Measurements from ENCODE around the gene FRG2C. TPM values are rescaled to one million over a fixed set of nuclear protein-coding genes. Genes with fewer than 3 reads are reported as not detected.
"Not testable (repeated sequence)": the region's sequence is repeated elsewhere in the genome, so short reads cannot be mapped to it uniquely, and the experiment has no call there.

The FRG2C gene
- total RNA-seq, 1 donor from 2014 or later: not detected

GRCh38 chr3:75668759-75669347, 4.7 kb downstream of the FRG2C start:
- TF ChIP-seq CTCF (IDR thresholded peaks at IDR 0.05; ENCODE audit: unreplicated experiment): peak; percentile 12
- not testable (repeated sequence) for H3K4me3 Mint-ChIP-seq (ENCODE audit: low read depth); H3K27ac Mint-ChIP-seq; H3K36me3 Mint-ChIP-seq (ENCODE audit: insufficient read depth)
- Mint-ChIP-seq H3K9me3 (ENCODE audit: low read depth) (peaks cover 13% of the 10 kb centered on the region), H3K27me3 (peaks cover 77% of the 10 kb centered on the region), H3K4me1 (ENCODE audit: low read depth) (peaks cover 13% of the 10 kb centered on the region)
- peak; percentile 82 for DNase-seq (ENCODE audit: low spot score, unreplicated experiment)

- peak overlapping the region; percentile 83 for H3K4me3 Mint-ChIP-seq (ENCODE audit: low read depth)
- H3K36me3 Mint-ChIP-seq (ENCODE audit: insufficient read depth); H3K27ac Mint-ChIP-seq; DNase-seq (ENCODE audit: low spot score, unreplicated experiment): not testable (repeated sequence)
- peaks cover 69% of the 10 kb centered on the region for H3K27me3 Mint-ChIP-seq
- peaks cover 13% of the 10 kb centered on the region for H3K4me1 Mint-ChIP-seq (ENCODE audit: low read depth)
- H3K9me3 Mint-ChIP-seq (ENCODE audit: low read depth): peaks cover 13% of the 10 kb centered on the region
Observed at GRCh38 chr3:75669348-75670297, 5.5 kb downstream of the FRG2C start.

GRCh38 chr3:75670298-75671286, 6.5 kb downstream of the FRG2C start:
- H3K4me1 Mint-ChIP-seq (ENCODE audit: low read depth): peaks cover 13% of the 10 kb centered on the region
- peaks cover 13% of the 10 kb centered on the region for H3K9me3 Mint-ChIP-seq (ENCODE audit: low read depth)
- not testable (repeated sequence) for H3K36me3 Mint-ChIP-seq (ENCODE audit: insufficient read depth); DNase-seq (ENCODE audit: low spot score, unreplicated experiment)
- peak overlapping the region; percentile 11 for H3K27ac Mint-ChIP-seq
- H3K27me3 Mint-ChIP-seq: peaks cover 60% of the 10 kb centered on the region
- peak overlapping the region; percentile 83 for H3K4me3 Mint-ChIP-seq (ENCODE audit: low read depth)

GRCh38 chr3:75671287-75672139, 7.4 kb downstream of the FRG2C start:
- H3K27me3 Mint-ChIP-seq: peaks cover 52% of the 10 kb centered on the region
- peaks cover 13% of the 10 kb centered on the region for H3K9me3 Mint-ChIP-seq (ENCODE audit: low read depth)
- not testable (repeated sequence) for DNase-seq (ENCODE audit: low spot score, unreplicated experiment); H3K36me3 Mint-ChIP-seq (ENCODE audit: insufficient read depth)
- H3K27ac Mint-ChIP-seq: peak overlapping the region; percentile 87
- H3K4me1 Mint-ChIP-seq (ENCODE audit: low read depth): peaks cover 13% of the 10 kb centered on the region
- H3K4me3 Mint-ChIP-seq (ENCODE audit: low read depth): peak overlapping the region; percentile 83

GRCh38 chr3:75672140-75672775, 8.1 kb downstream of the FRG2C start:
- peaks cover 45% of the 10 kb centered on the region for H3K27me3 Mint-ChIP-seq
- peak; percentile 52 for TF ChIP-seq CTCF (IDR thresholded peaks at IDR 0.05; ENCODE audit: unreplicated experiment)
- peak; percentile 55 for DNase-seq (ENCODE audit: low spot score, unreplicated experiment)
- H3K4me1 Mint-ChIP-seq (ENCODE audit: low read depth): peaks cover 13% of the 10 kb centered on the region
- peak overlapping the region; percentile 83 for H3K4me3 Mint-ChIP-seq (ENCODE audit: low read depth)
- H3K9me3 Mint-ChIP-seq (ENCODE audit: low read depth): peaks cover 15% of the 10 kb centered on the region
- not testable (repeated sequence) for H3K36me3 Mint-ChIP-seq (ENCODE audit: insufficient read depth)
- H3K27ac Mint-ChIP-seq: peak overlapping the region; percentile 87

- not testable (repeated sequence) for H3K36me3 Mint-ChIP-seq (ENCODE audit: insufficient read depth); DNase-seq (ENCODE audit: low spot score, unreplicated experiment); H3K27me3 Mint-ChIP-seq; H3K4me1 Mint-ChIP-seq (ENCODE audit: low read depth); H3K27ac Mint-ChIP-seq; H3K9me3 Mint-ChIP-seq (ENCODE audit: low read depth); H3K4me3 Mint-ChIP-seq (ENCODE audit: low read depth)
Observed at GRCh38 chr3:75683965-75684364, 19.8 kb downstream of the FRG2C start.
